Measurements from ENCODE around the gene XPR1. TPM values are rescaled to one million over a fixed set of nuclear protein-coding genes. Genes with fewer than 3 reads are reported as not detected.

The XPR1 gene
- total RNA-seq, 1 donor from 2014 or later, result 147 TPM

DNA sequence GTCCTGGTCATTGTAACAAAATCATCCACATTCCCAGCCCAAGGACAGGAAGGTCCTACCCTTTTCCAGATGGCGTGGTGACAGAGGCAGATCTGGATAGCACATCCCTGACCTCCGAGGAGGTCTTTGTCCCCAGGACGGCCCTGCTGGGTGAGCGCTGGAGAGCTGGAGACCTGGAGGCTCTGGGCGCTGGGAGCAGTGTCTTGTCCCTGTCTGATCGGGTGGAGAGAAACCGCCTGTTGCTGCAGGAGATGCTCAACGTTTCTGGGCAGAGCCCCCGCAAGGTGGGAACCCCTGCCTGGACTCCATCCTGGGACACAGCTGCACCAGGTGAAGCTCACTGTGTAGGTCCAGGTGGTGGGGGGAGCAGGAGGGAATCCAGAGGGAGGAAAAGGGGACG lies 284.9 kb downstream of the XPR1 start:
- intact Hi-C loops (cut with DNase I), result no loop called here

DNA sequence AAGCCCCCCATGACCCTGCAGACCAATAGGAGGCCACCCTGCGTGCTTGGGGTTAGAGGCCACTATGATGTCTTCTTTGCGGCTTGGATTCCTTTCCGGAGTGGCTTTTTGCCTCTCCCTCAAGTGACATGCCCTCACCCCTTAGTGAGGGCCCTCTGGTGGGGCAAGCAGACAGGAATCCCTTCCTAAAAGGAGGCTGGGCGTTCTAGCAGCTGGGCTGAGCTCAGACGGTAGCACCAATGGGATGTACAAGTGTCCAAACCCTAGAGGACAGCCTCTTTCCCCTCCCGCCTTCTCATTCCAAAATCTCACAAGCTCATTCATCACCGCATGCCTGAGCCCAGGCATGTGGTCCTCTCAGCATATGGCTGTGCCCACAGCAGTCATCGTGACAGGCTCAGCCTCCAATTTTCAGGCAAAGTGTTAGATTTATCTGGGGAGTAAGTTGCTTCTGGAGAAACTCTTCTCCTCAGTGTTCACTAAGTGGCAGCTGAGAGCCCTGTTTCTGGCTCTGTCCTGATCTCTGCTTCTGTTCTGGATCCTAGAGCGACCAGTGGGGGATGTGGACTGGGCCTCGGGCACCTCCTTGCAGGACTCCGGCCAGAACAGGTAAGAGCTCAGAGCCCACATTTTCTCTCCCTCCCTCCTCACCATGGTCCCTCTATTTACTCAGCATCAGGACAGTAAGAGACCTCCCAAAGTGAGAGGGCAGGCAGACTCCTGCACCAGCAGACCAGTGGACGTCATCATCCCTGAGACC lies 285.7 kb downstream of the XPR1 start:
- intact Hi-C loops (cut with DNase I), result no loop called here
- no peak for DNase-seq (ENCODE audit: low spot score)

More for the DNA sequence above, 284.9 kb downstream of the XPR1 start:
- no peak for DNase-seq (ENCODE audit: low spot score)

DNA sequence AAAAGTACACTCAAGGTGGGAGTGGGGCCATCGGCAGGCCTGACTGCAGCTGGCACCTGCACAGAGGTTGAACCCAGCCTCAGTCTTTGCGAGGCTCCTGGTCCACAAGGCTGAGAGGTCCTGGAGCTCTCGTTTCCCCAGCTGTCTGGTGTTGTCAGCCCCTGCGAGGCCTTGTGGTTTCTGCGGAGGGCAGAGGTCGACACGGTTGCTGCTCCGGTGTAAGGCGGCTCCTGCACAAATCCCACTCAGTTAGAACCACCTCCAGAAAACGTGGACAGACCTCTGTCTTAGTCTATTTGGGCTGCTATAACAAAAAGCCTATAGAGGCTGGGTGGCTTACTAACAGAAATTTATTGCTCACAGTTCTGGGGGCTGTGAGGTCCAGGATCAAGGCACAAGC lies 286.7 kb downstream of the XPR1 start:
- intact Hi-C loops (cut with DNase I), result no loop called here
- DNase-seq (ENCODE audit: low spot score), result no peak

DNA sequence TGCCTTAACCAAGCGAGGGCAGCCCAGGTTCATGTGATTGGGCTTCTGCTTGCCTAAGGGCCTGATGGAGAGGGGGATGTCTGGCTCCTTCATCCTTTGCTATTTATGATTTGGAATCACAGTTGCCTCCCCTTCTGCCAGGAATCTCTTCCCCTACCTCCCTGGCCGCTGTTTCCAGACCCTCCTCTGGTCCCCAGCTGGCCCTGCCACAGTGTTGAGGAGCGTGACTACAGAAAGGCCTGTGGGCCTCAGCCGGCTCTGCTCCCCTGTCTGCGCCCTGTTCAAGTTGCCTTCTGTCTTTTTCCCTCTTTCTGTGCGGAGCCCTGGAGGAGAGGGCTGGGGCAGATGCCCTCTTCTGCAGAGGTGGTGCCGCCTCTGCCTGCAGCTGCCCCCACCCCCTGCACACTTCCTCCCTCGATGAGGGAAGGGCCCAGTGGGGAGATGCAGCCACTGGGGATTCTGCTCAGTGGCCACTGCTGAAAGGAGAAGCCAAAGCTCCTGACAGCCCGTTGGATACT lies 287.4 kb downstream of the XPR1 start:
- no peak for DNase-seq (ENCODE audit: low spot score)
- intact Hi-C loops (cut with DNase I), result no loop called here

DNA sequence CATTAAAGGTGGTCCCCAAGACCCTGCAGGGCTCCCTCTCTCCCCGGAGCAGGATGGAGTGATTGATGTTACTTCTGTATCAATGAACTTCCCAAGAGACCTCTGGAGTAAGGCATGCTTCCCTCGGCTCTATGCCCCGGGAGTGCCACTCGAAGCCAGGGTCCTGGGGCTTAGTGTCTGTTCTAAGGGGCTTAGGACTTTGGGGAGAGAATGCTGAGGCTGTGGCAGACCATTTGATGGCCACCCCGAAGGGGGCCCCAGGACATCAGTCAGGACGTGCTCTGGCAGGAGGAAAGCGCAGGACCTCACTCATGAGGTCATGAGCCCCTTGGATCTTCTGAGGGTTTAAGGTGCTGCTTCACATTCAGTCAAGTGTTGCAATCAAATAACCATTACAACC lies 288.4 kb downstream of the XPR1 start:
- DNase-seq (ENCODE audit: low spot score), result no peak
- intact Hi-C loops (cut with DNase I), result no loop called here

DNA sequence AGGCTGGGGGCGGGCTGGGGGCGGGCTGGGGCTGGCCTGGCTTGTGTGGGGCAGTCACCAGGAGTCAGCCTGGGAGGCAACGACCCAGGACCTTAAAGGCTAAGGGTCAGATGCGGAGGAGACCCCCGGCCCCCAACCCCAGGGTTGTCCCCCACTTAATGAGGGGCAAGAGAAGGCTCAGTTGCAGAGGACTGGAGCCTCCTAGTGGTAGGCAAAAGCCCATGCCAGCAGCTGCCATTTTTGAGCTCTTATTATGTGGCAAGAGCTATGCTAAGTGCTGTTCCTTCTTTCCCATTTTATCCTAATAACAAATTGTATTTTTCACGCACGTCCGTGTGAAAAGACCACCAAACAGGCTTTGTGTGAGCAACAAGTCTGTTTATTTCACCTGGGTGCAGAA lies 288.9 kb downstream of the XPR1 start:
- intact Hi-C loops (cut with DNase I), result no loop called here
- no peak for DNase-seq (ENCODE audit: low spot score)

DNA sequence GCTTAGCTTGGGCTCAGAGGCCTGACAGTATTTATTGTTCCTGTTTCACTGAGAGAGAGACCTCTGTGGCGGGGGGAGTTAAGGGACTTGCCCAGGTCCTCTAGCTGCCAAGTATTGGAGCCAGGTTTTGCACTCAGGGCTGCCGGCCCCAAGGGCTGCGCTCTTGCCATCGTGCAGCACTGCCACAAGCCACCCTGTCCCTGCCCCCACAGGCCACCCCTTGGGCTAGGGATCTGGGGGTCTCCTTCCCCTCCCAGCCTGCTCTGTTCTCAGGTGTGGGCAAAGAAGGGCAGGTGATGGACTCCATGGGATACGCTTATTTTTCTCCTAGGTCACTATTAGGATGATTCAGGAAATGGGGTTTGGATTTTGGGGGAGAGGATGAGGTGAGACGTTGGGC lies 289.6 kb downstream of the XPR1 start:
- intact Hi-C loops (cut with DNase I), result no loop called here
- DNase-seq (ENCODE audit: low spot score), result no peak

DNA sequence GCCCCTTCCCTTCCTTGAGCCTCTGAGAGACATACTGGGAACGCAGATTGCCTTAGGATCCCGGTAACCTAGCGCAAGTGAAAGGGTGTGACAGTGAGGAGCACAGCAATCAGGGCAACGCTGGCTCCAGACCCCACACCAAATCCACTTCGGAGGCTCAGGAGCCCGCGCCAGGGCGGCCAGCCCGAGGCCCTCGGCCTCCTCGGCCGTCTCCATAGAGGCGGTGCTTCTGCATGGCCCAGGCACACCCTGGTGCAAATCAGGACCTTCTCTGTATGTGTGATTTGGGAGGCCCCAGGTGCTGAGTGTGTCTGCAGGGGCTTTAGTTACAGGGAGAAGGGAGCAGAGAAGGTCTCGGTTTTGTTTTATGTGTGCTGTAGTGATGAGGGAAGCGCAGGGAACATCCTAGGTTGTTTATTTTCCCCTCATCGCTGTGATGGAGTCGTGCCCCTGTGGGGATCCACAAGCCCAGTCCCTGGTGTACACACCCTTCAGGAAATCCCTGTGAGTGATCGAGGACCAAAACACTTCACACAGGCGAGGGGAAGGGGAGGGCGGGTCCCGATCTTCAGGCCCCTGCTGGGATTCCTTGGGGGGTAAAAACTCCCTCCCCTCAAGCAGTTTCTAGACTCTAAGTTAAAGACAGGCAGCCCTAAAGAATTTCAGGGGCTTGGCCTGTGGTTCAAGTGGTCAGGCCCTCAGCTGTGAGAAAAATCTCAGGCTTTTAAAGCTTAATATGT lies 290.2 kb downstream of the XPR1 start:
- no peak for DNase-seq (ENCODE audit: low spot score)
- intact Hi-C loops (cut with DNase I), result no loop called here

DNA sequence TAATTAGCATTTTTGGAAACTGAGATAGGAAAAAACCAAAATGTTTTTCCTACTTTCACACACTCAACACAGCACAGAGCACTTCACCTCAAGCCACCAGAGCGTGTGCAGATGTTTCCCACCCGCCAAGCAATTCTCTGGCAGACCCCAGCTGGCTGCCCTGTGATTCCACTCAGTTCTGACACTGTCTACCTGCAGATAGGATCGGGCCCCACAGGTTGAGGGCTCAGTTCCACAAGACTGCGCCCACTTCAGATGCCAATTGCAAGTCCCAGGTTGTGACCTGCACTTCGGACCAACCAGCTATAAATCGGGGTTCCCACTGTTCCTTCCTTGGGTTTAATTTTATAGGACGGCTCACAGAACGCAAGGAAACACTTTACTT lies 290.8 kb downstream of the XPR1 start:
- intact Hi-C loops (cut with DNase I), result no loop called here
- no peak for DNase-seq (ENCODE audit: low spot score)

DNA sequence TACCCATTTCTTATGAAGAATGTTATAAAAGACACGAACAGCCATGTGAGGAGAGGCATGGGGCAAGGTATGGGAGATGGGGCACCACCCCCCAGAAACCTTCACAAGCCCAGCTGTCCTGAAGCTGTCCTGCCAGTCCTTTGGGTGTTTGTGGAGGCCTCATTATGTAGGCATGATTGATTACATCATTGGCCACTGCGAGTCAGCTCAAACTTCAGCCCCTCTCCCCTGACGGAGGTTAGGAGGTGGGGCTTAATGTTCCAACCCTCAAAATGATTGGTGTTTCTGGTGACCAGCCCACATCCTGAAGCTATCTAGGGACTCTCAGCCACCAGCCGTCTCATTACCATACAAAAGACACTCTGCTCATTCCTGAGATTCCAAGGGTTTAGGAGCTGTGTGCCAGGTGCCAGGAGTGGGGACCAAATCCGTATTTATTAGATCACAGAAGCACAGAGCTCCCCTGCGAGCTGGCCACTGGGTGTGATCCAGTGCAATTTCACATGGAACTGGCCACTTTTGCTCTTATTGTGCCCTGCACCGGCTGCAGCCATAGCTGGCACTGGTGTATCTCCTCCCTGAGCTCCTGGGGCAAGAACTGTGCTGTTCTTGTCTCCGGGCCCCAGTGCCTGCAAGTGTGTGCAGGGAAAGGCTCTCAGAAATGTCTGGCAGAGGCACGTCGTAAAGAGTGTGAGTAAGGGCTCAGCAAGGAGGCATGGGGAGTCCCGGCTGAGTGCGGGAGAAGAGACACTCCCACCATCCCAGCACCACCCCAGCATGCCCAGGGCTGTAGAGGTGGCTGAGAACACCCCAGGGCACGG lies 291.4 kb downstream of the XPR1 start:
- intact Hi-C loops (cut with DNase I), result no loop called here
- no peak for DNase-seq (ENCODE audit: low spot score)

DNA sequence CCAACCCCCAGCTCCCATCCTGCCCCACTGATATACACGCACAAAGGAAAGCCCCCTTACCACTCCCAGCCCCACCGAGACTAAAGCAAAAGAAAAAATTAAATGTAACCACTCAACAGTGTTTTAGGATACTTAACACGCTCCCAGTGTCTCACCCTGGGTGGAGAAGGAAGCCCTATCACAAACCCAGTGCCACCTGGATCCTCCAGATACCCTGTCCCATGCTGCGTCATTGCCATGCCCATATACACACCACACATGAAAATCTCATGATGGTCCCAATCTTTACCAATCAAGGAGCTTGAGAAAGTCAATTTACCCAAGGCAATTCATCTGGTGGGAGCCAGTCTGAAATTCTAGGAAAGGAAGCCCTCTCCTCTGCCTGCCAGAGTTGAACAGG lies 292.1 kb downstream of the XPR1 start:
- intact Hi-C loops (cut with DNase I), result no loop called here

DNA sequence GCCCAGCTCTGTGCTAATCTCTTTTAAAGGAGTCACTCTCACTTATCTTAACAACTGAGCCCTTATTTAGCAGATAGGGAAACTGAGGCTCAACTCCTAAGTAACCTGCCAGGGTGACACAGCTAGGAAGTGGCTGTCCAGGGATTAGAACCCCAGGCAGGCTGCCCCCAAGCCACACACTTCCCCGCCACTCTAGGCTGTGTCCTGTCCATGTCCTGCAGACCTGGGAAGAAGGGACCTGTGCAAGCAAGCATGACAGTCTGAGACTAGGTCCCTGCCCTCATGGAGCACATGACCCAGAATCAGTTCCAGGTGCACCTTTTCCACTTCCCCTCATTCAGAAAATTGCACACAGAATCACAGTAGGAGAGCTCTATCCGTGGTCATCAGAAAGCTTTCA lies 293.1 kb downstream of the XPR1 start:
- intact Hi-C loops (cut with DNase I), result loop anchor here (5.0 kb wide), 1 partner anchor 162 kb away; the partner anchor contains the start of gene IER5

More for the DNA sequence above, 292.1 kb downstream of the XPR1 start:
- no peak for DNase-seq (ENCODE audit: low spot score)

DNA sequence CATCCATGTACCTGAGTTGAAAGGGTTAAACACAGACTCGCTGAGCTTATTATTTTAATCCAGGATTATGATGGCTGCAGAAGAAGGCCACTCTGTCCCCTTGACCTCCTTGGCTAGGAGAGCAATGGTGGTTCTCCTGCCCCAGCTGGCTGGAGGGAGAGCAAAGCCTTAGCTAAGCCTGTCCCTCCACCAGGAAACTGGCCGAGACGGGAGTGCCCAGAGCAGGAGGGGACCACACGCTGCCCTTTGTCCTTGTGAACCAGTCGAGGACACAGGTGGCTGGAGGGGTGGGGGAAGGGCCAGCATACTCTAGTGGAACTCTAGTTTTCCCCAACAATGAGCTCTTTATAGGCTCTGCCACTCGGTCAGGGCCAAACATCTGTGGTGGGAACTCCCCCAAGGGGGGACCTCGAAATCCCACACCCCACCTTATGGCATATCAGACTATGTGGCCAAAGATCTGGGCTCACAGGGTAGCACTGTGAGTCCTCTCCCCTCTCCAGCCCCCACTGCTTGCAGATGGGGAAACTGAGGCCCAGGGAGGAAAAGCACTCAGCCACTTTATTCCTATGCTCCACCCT lies 293.7 kb downstream of the XPR1 start:
- intact Hi-C loops (cut with DNase I), result loop anchor here (5.0 kb wide), 1 partner anchor 162 kb away; the partner anchor contains the start of gene IER5
- DNase-seq (ENCODE audit: low spot score), result no peak

More for the DNA sequence above, 293.1 kb downstream of the XPR1 start:
- DNase-seq (ENCODE audit: low spot score), result no peak

DNA sequence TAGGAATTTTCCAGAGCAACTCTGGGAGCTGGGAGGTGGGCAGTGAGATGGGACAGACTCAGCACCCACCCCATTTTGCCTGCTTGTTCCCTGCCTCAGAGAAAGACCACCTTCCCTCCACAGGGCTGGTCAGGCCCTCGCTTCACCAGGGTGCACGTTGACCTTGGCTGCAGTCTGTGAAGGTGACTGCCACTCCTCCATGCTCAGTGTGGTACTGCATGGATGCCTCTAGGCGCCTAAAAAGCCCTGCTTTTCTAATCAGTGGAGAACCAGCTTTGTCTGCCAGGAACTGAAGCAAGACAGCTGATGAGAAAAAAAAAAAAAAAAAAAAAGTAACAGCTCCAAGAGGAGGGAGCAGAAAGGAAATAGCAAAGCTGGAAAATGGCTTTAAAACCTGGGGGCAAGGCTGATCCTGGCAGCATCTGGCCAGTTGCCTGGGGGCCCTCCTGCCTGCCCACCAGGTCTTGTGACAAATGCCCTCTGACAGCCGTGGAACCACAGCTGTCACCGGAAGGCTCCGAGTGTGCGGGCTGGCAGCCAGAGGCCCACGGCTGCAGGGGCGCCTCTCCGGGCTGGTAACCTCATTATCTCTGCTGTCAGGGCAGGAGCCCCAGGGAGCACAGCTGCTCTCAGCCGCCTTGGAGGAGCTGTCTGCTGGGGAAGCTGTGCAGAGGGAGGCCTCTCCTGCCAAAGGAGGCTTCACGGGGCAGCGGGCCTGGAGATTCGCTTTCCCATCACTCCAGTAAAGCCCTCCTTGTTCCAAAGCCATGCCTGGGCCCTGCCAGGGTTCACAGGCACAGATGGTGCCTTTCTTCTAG lies 294.6 kb downstream of the XPR1 start:
- intact Hi-C loops (cut with DNase I), result loop anchor here (5.0 kb wide), 1 partner anchor 161 kb away; the partner anchor contains the start of gene IER5
- no peak for DNase-seq (ENCODE audit: low spot score)

DNA sequence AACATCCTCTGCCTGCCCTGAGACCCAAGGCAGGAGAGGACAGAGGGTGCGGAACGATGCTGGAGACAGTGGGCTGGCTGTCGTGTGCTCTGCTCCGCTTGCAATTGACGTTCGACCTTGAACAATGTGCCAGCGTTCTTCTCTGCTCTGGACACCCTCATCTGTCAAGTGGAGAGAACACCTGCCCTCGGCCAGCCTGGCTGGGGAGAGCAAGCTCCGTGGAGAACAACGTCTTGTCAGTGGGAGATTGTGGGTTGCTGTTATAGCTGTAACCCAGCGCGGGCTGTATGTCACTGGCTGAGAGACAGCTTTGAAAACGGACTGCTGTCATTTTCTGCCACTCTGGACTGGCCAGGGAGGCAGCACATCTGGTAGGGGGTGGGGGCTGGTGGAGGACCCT lies 295.5 kb downstream of the XPR1 start:
- DNase-seq (ENCODE audit: low spot score), result no peak
- intact Hi-C loops (cut with DNase I), result loop anchor here (5.0 kb wide), 1 partner anchor 160 kb away; the partner anchor contains the start of gene IER5

DNA sequence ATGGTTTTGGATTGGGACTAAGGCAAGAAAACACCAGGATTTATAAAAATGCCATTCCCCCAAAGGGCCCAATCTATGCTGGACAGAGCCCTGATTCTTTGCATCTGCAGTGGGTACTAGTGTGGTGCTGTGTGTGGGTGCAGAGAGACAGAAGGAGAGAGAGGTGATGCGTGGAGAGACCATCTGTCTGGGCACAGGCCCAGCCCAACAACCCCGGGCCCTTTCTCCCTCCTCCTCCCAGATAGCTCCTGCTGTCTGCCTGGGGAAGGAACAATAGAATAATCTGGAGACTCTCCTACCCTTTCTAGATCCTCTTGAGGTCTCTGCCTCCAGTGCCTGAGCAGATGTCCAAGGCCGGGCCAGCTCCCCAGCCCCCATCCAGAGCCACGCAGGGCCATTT lies 296.0 kb downstream of the XPR1 start:
- DNase-seq (ENCODE audit: low spot score), result no peak
- intact Hi-C loops (cut with DNase I), result loop anchor here (5.0 kb wide), 1 partner anchor 159 kb away; the partner anchor contains the start of gene IER5

DNA sequence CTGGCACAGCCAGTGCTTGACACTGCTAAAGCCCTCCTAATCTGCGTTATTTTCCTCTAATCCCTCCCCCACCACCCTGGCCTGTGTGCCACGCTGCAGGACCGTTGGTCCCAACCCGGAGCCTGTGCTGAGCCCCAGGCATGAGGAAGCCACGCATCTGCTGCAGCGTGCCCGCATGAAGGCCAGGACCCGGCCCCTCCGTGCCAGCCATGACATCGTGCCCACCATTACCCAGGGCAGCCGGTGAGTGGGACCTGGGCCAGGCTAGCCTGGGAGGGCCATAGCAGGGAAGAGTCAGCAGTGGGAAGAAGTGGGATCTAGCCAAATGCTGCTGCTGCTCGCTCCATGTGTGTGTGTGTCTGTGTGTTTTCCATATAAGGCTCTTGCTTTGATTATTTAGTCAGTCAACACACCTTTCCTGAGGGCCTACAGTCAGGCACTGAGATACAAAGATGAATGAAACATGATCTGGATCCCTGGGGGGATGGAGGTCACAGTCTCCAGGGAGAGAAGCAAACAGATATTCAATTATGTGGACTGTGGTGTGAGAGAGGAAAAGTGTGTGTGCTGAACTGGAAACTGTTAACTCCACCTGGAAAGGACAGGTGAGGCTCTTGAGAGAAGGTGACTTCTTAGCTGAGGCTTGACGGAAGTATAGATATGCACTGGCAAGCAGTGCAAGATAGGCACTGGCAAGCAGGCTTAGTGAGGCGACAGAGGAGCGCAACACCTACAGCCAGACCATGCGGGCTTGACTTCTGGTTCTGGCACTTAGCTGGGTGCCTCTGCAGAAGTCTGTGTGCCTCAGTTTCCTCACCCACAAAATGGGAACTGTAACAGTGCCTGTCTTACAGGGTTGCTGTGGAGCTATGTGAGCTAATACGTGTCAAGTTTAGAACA lies 296.8 kb downstream of the XPR1 start:
- intact Hi-C loops (cut with DNase I), result loop anchor here (5.0 kb wide), 1 partner anchor 159 kb away; the partner anchor contains the start of gene IER5
- no peak for DNase-seq (ENCODE audit: low spot score)

Data from cardiac septum (tissue), 1 donor.